ENCODE measurements around the gene GCM1. TPM values are rescaled to one million over a fixed set of nuclear protein-coding genes. Genes with fewer than 3 reads are reported as not detected.

GCM1 gene
- total and polyA plus RNA-seq, 12 donors: 0.01 TPM; not detected in 11

DNA sequence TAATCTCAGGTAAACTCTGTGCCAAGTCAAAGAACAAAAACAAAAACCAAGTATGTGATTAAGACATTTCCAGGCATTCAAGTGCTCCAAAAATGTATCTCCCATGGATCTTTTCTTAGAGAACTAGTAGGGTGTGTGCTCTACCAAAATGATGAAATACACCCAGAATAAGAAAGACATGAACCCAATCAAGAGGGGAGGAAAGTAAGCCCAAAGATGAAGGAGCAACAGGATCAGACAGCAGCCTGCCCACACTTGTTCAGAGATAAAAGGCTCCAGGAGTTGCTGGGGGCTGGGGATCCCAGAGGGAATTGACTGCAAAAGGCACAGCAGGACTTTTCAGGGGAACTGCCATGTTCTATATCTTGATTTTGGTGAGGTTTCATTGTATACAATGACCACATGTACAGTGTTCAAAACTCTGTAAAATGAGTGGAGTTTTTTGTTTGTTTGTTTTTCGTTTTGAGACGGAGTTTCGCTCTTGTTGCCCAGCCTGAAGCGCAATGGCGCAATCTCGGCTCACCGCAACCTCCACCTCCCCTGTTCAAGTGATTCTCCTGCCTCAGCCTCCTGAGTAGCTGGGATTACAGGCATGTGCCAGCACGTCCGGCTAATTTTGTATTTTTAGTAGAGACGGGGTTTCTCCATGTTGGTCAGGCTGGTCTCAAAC, 24.4 kb downstream of the GCM1 start:
- no peak overlapping the region for H3K4me3 ChIP-seq
- DNase-seq: no peak
- intact Hi-C loops (cut with DNase I): no loop called here
- no peak for ATAC-seq
- H3K27me3 ChIP-seq: peaks cover 0 to 21% (median 0%) of the 10 kb centered on the region in 7 donors
- H3K9me3 ChIP-seq: no peaks in the 10 kb centered on the region
- WGBS, 2 donors: 92 to 94% methylated on average over 10 of the region's 10 CpGs
- H3K36me3 ChIP-seq: no peaks in the 10 kb centered on the region
- H3K4me1 ChIP-seq: no peaks in the 10 kb centered on the region
- H3K27ac ChIP-seq: no peak overlapping the region
- TF ChIP-seq, protein P1, sequence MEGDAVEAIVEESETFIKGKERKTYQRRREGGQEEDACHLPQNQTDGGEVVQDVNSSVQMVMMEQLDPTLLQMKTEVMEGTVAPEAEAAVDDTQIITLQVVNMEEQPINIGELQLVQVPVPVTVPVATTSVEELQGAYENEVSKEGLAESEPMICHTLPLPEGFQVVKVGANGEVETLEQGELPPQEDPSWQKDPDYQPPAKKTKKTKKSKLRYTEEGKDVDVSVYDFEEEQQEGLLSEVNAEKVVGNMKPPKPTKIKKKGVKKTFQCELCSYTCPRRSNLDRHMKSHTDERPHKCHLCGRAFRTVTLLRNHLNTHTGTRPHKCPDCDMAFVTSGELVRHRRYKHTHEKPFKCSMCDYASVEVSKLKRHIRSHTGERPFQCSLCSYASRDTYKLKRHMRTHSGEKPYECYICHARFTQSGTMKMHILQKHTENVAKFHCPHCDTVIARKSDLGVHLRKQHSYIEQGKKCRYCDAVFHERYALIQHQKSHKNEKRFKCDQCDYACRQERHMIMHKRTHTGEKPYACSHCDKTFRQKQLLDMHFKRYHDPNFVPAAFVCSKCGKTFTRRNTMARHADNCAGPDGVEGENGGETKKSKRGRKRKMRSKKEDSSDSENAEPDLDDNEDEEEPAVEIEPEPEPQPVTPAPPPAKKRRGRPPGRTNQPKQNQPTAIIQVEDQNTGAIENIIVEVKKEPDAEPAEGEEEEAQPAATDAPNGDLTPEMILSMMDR (IDR thresholded peaks at IDR 0.05): no peak

DNA sequence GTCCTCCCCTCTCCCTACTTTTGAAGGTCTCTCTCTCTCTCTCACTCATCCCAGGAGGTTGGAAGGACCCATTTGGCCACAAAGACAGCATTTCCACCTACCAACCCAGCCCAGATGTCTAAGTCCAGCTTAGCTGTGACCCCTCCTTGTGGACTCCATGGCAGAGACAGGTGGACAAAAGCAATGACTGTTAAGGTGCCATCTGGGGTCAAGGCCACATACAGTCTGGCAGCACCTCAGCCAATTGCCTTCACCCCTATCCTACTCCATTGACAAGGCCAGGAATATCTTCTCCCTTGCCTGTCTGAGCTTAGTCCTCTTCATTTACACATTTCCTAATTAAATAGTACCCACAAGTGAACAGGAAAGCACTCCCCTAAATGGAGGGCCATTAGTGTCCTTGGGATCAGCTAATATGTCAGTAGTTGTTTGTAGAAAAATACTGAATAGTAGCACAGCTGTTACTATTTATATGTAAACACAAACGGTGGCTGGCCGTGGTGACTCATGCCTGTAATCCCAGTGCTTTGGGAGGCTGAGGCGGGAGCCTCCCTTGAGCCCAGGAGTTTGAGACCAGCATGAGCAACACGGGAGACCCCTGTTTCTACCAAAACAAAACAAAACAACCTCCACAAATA, 28.8 kb downstream of the GCM1 start:
- H3K4me3 ChIP-seq: no peak overlapping the region
- H3K36me3 ChIP-seq: no peaks in the 10 kb centered on the region
- WGBS, 2 donors: 54 to 63% methylated on average over 4 of the region's 4 CpGs
- no peak for DNase-seq
- H3K4me1 ChIP-seq: no peaks in the 10 kb centered on the region
- H3K9me3 ChIP-seq: peaks cover 0 to 6% (median 0%) of the 10 kb centered on the region in 11 donors
- peaks cover 0 to 2% (median 0%) of the 10 kb centered on the region in 7 donors for H3K27me3 ChIP-seq
- intact Hi-C loops (cut with DNase I): no loop called here
- ATAC-seq: no peak
- TF ChIP-seq, protein P1 (IDR thresholded peaks at IDR 0.05): no peak
- H3K27ac ChIP-seq: no peak overlapping the region

DNA sequence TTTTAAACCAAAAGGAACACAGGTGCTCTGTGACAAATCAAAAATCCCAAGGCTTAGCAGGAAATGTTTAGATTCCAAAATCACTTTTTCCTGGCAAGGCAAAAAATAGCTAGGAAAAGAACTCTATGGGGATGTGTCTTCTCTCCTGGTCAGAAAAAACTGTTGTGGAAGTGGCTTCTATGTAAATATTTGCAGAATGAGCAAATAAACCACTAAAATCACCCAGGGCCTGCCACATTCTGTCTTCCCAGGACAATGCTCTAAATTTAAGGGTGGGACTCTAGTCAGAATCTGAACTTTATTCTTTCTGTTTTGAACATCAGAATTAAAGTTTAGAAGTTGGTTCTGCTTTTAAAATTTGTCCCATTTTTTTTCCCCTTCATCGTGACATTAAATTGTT, 29.3 kb downstream of the GCM1 start:
- Histone ChIP-seq H3K4me3 (no peak overlapping the region), H3K27me3 (no peaks in the 10 kb centered on the region), H3K9me3 (peaks cover 0 to 8% (median 0%) of the 10 kb centered on the region in 11 donors), H3K36me3 (no peaks in the 10 kb centered on the region), H3K27ac (no peak overlapping the region), H3K4me1 (no peaks in the 10 kb centered on the region)
- intact Hi-C loops (cut with DNase I): no loop called here
- DNase-seq (no peak), ATAC-seq (no peak)
- TF ChIP-seq, protein P1 (IDR thresholded peaks at IDR 0.05): no peak
- WGBS, 2 donors: 79 to 88% methylated on average over 1 of the region's 1 CpG

DNA sequence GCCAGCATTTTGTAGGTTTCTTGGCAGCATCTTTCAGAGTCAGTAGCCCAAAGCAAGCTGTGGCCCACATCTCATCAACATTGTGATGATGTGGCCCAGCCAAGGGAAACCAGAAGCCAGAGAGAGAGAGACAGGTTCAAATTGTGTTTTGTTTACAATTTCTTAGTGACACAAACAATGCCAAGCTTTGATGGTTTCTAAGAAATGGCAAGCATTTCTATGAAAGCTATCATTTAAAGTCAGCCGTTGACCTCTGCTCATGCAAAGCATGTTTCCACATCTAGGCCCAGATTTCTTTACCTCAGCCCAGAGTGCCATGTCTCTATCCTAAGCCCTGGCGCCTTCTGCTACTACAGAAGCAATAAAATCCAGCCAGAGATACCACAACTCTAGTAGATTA, 32.9 kb downstream of the GCM1 start:
- H3K36me3 ChIP-seq: no peaks in the 10 kb centered on the region
- ATAC-seq (no peak), DNase-seq (no peak)
- no peak overlapping the region for H3K27ac ChIP-seq
- no peak overlapping the region for H3K4me3 ChIP-seq
- no peaks in the 10 kb centered on the region for H3K4me1 ChIP-seq
- TF ChIP-seq, protein P1 (IDR thresholded peaks at IDR 0.05): no peak
- peaks cover 0 to 8% (median 0%) of the 10 kb centered on the region in 11 donors for H3K9me3 ChIP-seq
- no peaks in the 10 kb centered on the region for H3K27me3 ChIP-seq
- intact Hi-C loops (cut with DNase I): no loop called here
- WGBS, 2 donors: 93 to 95% methylated on average over 2 of the region's 2 CpGs

All from heart right ventricle (tissue), 16 donors.